Keratinocyte (primary cell): ENCODE results near the gene PRRX1. TPM values are rescaled to one million over a fixed set of nuclear protein-coding genes. Genes with fewer than 3 reads are reported as not detected.

Experiments used
- DNase-seq: peaks from one replicate; pipeline ENCODE4 v3.0.0-alpha.2; 2011; ENCODE audit warnings: low read depth, missing footprints, low spot score
- FAIRE-seq: peaks from 2 replicates; lab custom pipeline; 2011; peaks lifted over from hg19 to GRCh38; lab: Jason Lieb, UNC
- H2AFZ ChIP-seq: 2 replicates; pipeline ENCODE4 v1.6.0; 2012; ENCODE audit warnings: low read length, control low read depth, inconsistent platforms; ENCODE audit not compliant: control insufficient read depth
- H3K27ac ChIP-seq: 2 replicates; pipeline ENCODE4 v1.5.1; 2011; ENCODE audit warnings: low read length; ENCODE audit not compliant: control insufficient read depth, insufficient read depth
- H3K27me3 ChIP-seq: 3 replicates; pipeline ENCODE4 v1.6.0; 2011; ENCODE audit warnings: low read length; ENCODE audit not compliant: control insufficient read depth, insufficient read depth; ENCODE audit errors: extremely low read depth
- H3K36me3 ChIP-seq, 2 experiments: 2 replicates in 1 of 2; 3 replicates in 1 of 2; pipeline ENCODE4 v1.5.1; 2011; ENCODE audit warnings: low read length in 2 of 2, mild to moderate bottlenecking in 1 of 2; ENCODE audit not compliant: control insufficient read depth in 2 of 2, insufficient read depth in 2 of 2; ENCODE audit errors: extremely low read depth in 1 of 2
- H3K4me1 ChIP-seq: 3 replicates; pipeline ENCODE4 v1.5.1; 2011; ENCODE audit warnings: low read length; ENCODE audit not compliant: control insufficient read depth, insufficient read depth; ENCODE audit errors: extremely low read depth
- H3K4me2 ChIP-seq: 3 replicates; pipeline ENCODE4 v1.6.0; 2011; ENCODE audit warnings: low read depth, low read length; ENCODE audit not compliant: control insufficient read depth, insufficient read depth; ENCODE audit errors: extremely low read depth
- H3K4me3 ChIP-seq, 3 experiments: fragments of 200-600 bp in 1 of 3; sonication (generic) in 1 of 3; 2 replicates in 2 of 3; 3 replicates in 1 of 3; pipeline ENCODE4 v1.5.1; 2011 to 2016; ENCODE audit warnings: low read length in 3 of 3, mild to moderate bottlenecking in 3 of 3, control low read depth in 2 of 3, inconsistent platforms in 1 of 3, low read depth in 1 of 3, mixed read lengths in 1 of 3, mixed run types in 1 of 3, moderate library complexity in 1 of 3; ENCODE audit not compliant: control insufficient read depth in 2 of 3, insufficient read depth in 2 of 3; ENCODE audit errors: extremely low read depth in 1 of 3
- H3K79me2 ChIP-seq: 2 replicates; pipeline ENCODE4 v1.6.0; 2012; ENCODE audit warnings: low read length; ENCODE audit not compliant: control insufficient read depth, insufficient read depth
- H3K9ac ChIP-seq: 3 replicates; pipeline ENCODE4 v1.6.0; 2011; ENCODE audit warnings: low read length; ENCODE audit not compliant: control insufficient read depth, insufficient read depth; ENCODE audit errors: extremely low read depth
- H3K9me1 ChIP-seq: 3 replicates; pipeline ENCODE4 v1.6.0; 2011; ENCODE audit warnings: low read length; ENCODE audit not compliant: control insufficient read depth, insufficient read depth; ENCODE audit errors: extremely low read depth
- H3K9me3 ChIP-seq: 2 replicates; pipeline ENCODE4 v1.5.1; 2012; ENCODE audit warnings: low read depth, low read length; ENCODE audit not compliant: control insufficient read depth
- H4K20me1 ChIP-seq: 3 replicates; pipeline ENCODE4 v1.6.0; 2011; ENCODE audit warnings: low read length; ENCODE audit not compliant: control insufficient read depth, insufficient read depth; ENCODE audit errors: extremely low read depth
- CTCF ChIP-seq, 3 experiments: IDR thresholded peaks in 1 of 3; conservative IDR thresholded peaks in 1 of 3; optimal IDR thresholded peaks in 1 of 3; 2 replicates in 2 of 3; 3 replicates in 1 of 3; pipeline versions ENCODE3 to v1.5.1; 2011; ENCODE audit warnings: low read length in 3 of 3, mild to moderate bottlenecking in 3 of 3, moderate library complexity in 2 of 3, control low read depth in 1 of 3, inconsistent platforms in 1 of 3; ENCODE audit not compliant: insufficient read depth in 2 of 3; ENCODE audit errors: extremely low read depth in 1 of 3
- EZH2 ChIP-seq: IDR thresholded peaks from one replicate; pipeline ENCODE4 v1.6.1; 2012; ENCODE audit warnings: inconsistent platforms, mild to moderate bottlenecking, low read length, moderate library complexity
- dilution Hi-C: fragments of 300-500 bp; cut with MboI; formaldehyde crosslinking; loops from one replicate; pipeline ENCODE4 v1.7.0; 2020; ENCODE audit warnings: low sequenced_read_pairs; ENCODE audit not compliant: extremely low pct_ligation_motif_present
- polyA plus RNA-seq, 5 experiments: library from polyadenylated mRNA; depleted of rRNA in 3 of 5; stranded (reverse) in 3 of 5; stranded (forward) in 1 of 5; unstranded in 1 of 5; fragments of >200 nt; gene quantifications; 1 replicate in 1 of 5; 2 replicates in 3 of 5; 3 replicates in 1 of 5; pipeline versions ENCODE4 v1.2.1 to v1.2.3, GENCODE V29; 2011 to 2012; ENCODE audit warnings: missing spikeins in 2 of 5, low read depth in 1 of 5, low replicate concordance in 1 of 5

PRRX1 gene
- polyA plus RNA-seq, 1 donor (not counting 4 experiments of a cell fraction or from before 2014, with no cell fraction given): not detected

GRCh38 chr1:170686291-170686690 lies 22.4 kb downstream of the PRRX1 start:
- no peak overlapping the region for H3K27ac ChIP-seq
- no peak for TF ChIP-seq EZH2
- no peak for TF ChIP-seq CTCF (optimal IDR thresholded peaks at IDR 0.05 in 1 of 3, IDR thresholded peaks at IDR 0.05 in 1 of 3, conservative IDR thresholded peaks at IDR 0.05 in 1 of 3; ENCODE audit: extremely low read depth in 1 of 3, insufficient read depth in 2 of 3, low read length in 3 of 3)
- H2AFZ ChIP-seq: no peak overlapping the region
- no peak overlapping the region for H3K9ac ChIP-seq
- no peak overlapping the region for H3K4me2 ChIP-seq
- H3K9me3 ChIP-seq: no peaks in the 10 kb centered on the region
- no peaks in the 10 kb centered on the region for H3K36me3 ChIP-seq
- no peak for DNase-seq
- H3K4me3 ChIP-seq: no peak overlapping the region
- H4K20me1 ChIP-seq: no peaks in the 10 kb centered on the region
- no peaks in the 10 kb centered on the region for H3K9me1 ChIP-seq
- FAIRE-seq: no peak
- H3K27me3 ChIP-seq: no peaks in the 10 kb centered on the region
- dilution Hi-C loops: no loop called here
- no peaks in the 10 kb centered on the region for H3K79me2 ChIP-seq
- no peaks in the 10 kb centered on the region for H3K4me1 ChIP-seq

DNA sequence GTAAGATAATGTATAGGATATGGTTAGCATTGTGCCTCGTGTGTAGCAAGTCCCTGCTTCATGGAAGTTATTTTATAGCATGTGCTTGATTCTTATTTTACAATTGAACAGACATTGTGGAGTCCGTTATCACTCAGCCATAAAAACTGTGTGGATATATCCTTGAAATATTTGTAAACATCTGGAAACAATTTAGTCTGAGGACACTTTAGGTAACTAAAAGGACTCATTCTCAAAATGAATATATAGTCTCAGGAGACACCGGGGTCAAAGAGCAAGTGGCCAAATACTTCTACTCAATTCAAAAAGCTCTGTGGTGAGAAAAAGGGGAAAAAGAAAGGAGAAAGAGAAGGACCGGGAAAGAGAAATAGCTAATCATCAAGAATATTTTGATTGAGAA lies 23.7 kb downstream of the PRRX1 start:
- DNase-seq: no peak
- Histone ChIP-seq H3K4me3 (no peak overlapping the region), H3K4me2 (no peak overlapping the region), H3K79me2 (no peaks in the 10 kb centered on the region), H3K27me3 (no peaks in the 10 kb centered on the region), H3K9me3 (no peaks in the 10 kb centered on the region), H4K20me1 (no peaks in the 10 kb centered on the region), H2AFZ (no peak overlapping the region), H3K9ac (no peak overlapping the region), H3K9me1 (no peaks in the 10 kb centered on the region), H3K36me3 (no peaks in the 10 kb centered on the region), H3K27ac (no peak overlapping the region), H3K4me1 (no peaks in the 10 kb centered on the region)
- TF ChIP-seq EZH2: no peak
- TF ChIP-seq CTCF (optimal IDR thresholded peaks at IDR 0.05 in 1 of 3, IDR thresholded peaks at IDR 0.05 in 1 of 3, conservative IDR thresholded peaks at IDR 0.05 in 1 of 3; ENCODE audit: extremely low read depth in 1 of 3, insufficient read depth in 2 of 3, low read length in 3 of 3): no peak
- FAIRE-seq: no peak
- dilution Hi-C loops: no loop called here
